ENCODE measurements around the gene RBM19.

GRCh38 chr12:113782873-113783272 is 183.3 kb downstream of the RBM19 start:
- TF ChIP-seq CTCF (IDR thresholded peaks at IDR 0.05; ENCODE audit: low read length) (no peak), EZH2 (IDR thresholded peaks at IDR 0.05; ENCODE audit: borderline replicate concordance, low read length) (no peak)
